BLaER1 treated with 17β-estradiol and CSF1 and Interleukin-3, amounts not matched to agents 10 nM and 100 nM (cell line): ENCODE results near the gene USP20.
A peak's percentile ranks its signal among the peaks of the same experiment; 100 is the strongest.

Experiments
- H3K27ac ChIP-seq, 11 experiments: shearing (Covaris generic); formaldehyde crosslinking; 2 replicates each; pipeline ENCODE4 v1.8.1; 2022
- H3K27me3 ChIP-seq, 11 experiments: shearing (Covaris generic); formaldehyde crosslinking; 2 replicates each; pipeline ENCODE4 v1.8.1; 2022
- H3K36me3 ChIP-seq, 11 experiments: shearing (Covaris generic); formaldehyde crosslinking; 2 replicates each; pipeline ENCODE4 v1.8.1; 2022
- H3K4me1 ChIP-seq, 10 experiments: shearing (Covaris generic); formaldehyde crosslinking; 2 replicates each; pipeline ENCODE4 v1.8.1; 2022
- H3K4me2 ChIP-seq, 11 experiments: shearing (Covaris generic); formaldehyde crosslinking; 2 replicates each; pipeline ENCODE4 v1.8.1; 2022
- H3K4me3 ChIP-seq, 10 experiments: shearing (Covaris generic); formaldehyde crosslinking; 2 replicates each; pipeline ENCODE4 v1.8.1; 2022
- H3K9ac ChIP-seq, 11 experiments: shearing (Covaris generic); formaldehyde crosslinking; 2 replicates each; pipeline ENCODE4 v1.8.1; 2022
- H3K9me3 ChIP-seq, 11 experiments: shearing (Covaris generic); formaldehyde crosslinking; replicated peaks in 1 of 11; 2 replicates each; pipeline ENCODE4 v1.8.1; 2022
- H4K20me1 ChIP-seq, 11 experiments: shearing (Covaris generic); formaldehyde crosslinking; 2 replicates each; pipeline ENCODE4 v1.8.1; 2022
- Cebpa-rat ChIP-seq, 11 experiments: shearing (Covaris generic); IDR thresholded peaks; 2 replicates each; pipeline ENCODE4 v1.8.1; 2022

Gene USP20

GRCh38 chr9:129826759-129827158 is 8.5 kb upstream of the USP20 start:
- Histone ChIP-seq H3K4me1 (peaks cover 9 to 33% (median 31%) of the 10 kb centered on the region in 10 experiments), H4K20me1 (peaks cover 0 to 27% (median 8%) of the 10 kb centered on the region in 11 experiments; a peak in 13 of 22 replicates), H3K27ac (no peak overlapping the region), H3K36me3 (peaks cover 56 to 68% (median 66%) of the 10 kb centered on the region in 11 experiments), H3K4me3 (no peak overlapping the region), H3K4me2 (no peak overlapping the region), H3K9ac (no peak overlapping the region), H3K9me3 (no peaks in the 10 kb centered on the region), H3K27me3 (no peaks in the 10 kb centered on the region)
- no peak for TF ChIP-seq Cebpa-rat (IDR thresholded peaks at IDR 0.05)

GRCh38 chr9:129828051-129828450 is 7.2 kb upstream of the USP20 start:
- Histone ChIP-seq H3K27me3 (no peaks in the 10 kb centered on the region), H3K4me2 (peak overlapping the region in 8 of 11 experiments; percentile 0 to 56 (median 37); a peak in 14 of 22 replicates), H3K4me3 (no peak overlapping the region), H4K20me1 (peaks cover 0 to 14% (median under 1%) of the 10 kb centered on the region in 11 experiments; a peak in 7 of 22 replicates), H3K36me3 (peaks cover 59 to 71% (median 68%) of the 10 kb centered on the region in 11 experiments), H3K27ac (peak overlapping the region in 2 of 11 experiments; percentile 9 to 40; a peak in 4 of 22 replicates), H3K9ac (0 out of 22 replicates have a peak overlapping the region, but pooled peaks of 1 of the 11 experiments have one; percentile 9), H3K4me1 (peaks cover under 1 to 20% (median 18%) of the 10 kb centered on the region in 10 experiments; a peak in 19 of 20 replicates), H3K9me3 (no peaks in the 10 kb centered on the region)
- no peak for TF ChIP-seq Cebpa-rat (IDR thresholded peaks at IDR 0.05)

- H3K9me3 ChIP-seq, result no peaks in the 10 kb centered on the region
- H3K9ac ChIP-seq, result no peak overlapping the region
- H3K27ac ChIP-seq, result no peak overlapping the region
- no peaks in the 10 kb centered on the region for H3K27me3 ChIP-seq
- H4K20me1 ChIP-seq, result peaks cover 0 to 22% (median 6%) of the 10 kb centered on the region in 11 experiments; a peak in 4 of 22 replicates
- peak overlapping the region in 4 of 11 experiments; percentile 0 to 50 (median 35); a peak in 3 of 22 replicates for H3K4me2 ChIP-seq
- H3K4me3 ChIP-seq, result no peak overlapping the region
- no peak for TF ChIP-seq Cebpa-rat (IDR thresholded peaks at IDR 0.05)
- peaks cover 9 to 29% (median 21%) of the 10 kb centered on the region in 10 experiments for H3K4me1 ChIP-seq
- H3K36me3 ChIP-seq, result peaks cover 65 to 78% (median 75%) of the 10 kb centered on the region in 11 experiments
Measured at GRCh38 chr9:129828969-129829368, 6.3 kb upstream of the USP20 start.

GRCh38 chr9:129832982-129833381 is 2.3 kb upstream of the USP20 start:
- peaks cover 55 to 59% (median 56%) of the 10 kb centered on the region in 11 experiments for H3K36me3 ChIP-seq
- H3K4me1 ChIP-seq, result peaks cover 25 to 43% (median 35%) of the 10 kb centered on the region in 10 experiments
- H3K27ac ChIP-seq, result no peak overlapping the region
- peak overlapping the region in 2 of 11 experiments; percentile 89 to 94; a peak in 2 of 22 replicates for H3K4me2 ChIP-seq
- peaks cover 0 to 51% (median 17%) of the 10 kb centered on the region in 11 experiments; a peak in 10 of 22 replicates for H4K20me1 ChIP-seq
- H3K27me3 ChIP-seq, result no peaks in the 10 kb centered on the region
- H3K9me3 ChIP-seq, result no peaks in the 10 kb centered on the region
- H3K4me3 ChIP-seq, result no peak overlapping the region
- TF ChIP-seq Cebpa-rat (IDR thresholded peaks at IDR 0.05), result no peak
- no peak overlapping the region for H3K9ac ChIP-seq

- no peaks in the 10 kb centered on the region for H3K9me3 ChIP-seq
- H3K4me2 ChIP-seq, result peak overlapping the region; percentile 81 to 99 (median 86)
- H3K27me3 ChIP-seq, result no peaks in the 10 kb centered on the region
- peaks cover 36 to 44% (median 39%) of the 10 kb centered on the region in 10 experiments for H3K4me1 ChIP-seq
- peak overlapping the region; percentile 70 to 97 (median 90) for H3K4me3 ChIP-seq
- peaks cover 10 to 56% (median 24%) of the 10 kb centered on the region in 11 experiments; a peak in 15 of 22 replicates for H4K20me1 ChIP-seq
- peaks cover 39 to 42% (median 40%) of the 10 kb centered on the region in 11 experiments for H3K36me3 ChIP-seq
- no peak for TF ChIP-seq Cebpa-rat (IDR thresholded peaks at IDR 0.05)
- H3K27ac ChIP-seq, result peak overlapping the region; percentile 30 to 86 (median 80); a peak in 21 of 22 replicates
- peak overlapping the region; percentile 75 to 89 (median 86) for H3K9ac ChIP-seq
Measured at GRCh38 chr9:129834489-129835127, 650 bp upstream of the USP20 start.

- H3K27ac ChIP-seq, result peak overlapping the region; percentile 55 to 86 (median 76); a peak in 21 of 22 replicates
- H3K9ac ChIP-seq, result peak overlapping the region; percentile 75 to 89 (median 86)
- H3K9me3 ChIP-seq, result no peaks in the 10 kb centered on the region
Measured at GRCh38 chr9:129835860-129836223, 584 bp downstream of the USP20 start.

GRCh38 chr9:129836311-129837007 is 1.2 kb downstream of the USP20 start:
- Histone ChIP-seq H3K4me3 (peak overlapping the region; percentile 70 to 97 (median 90)), H3K4me2 (peak overlapping the region; percentile 94 to 99 (median 98)), H4K20me1 (peaks cover 12 to 60% (median 32%) of the 10 kb centered on the region in 11 experiments; a peak in 15 of 22 replicates), H3K9ac (peak overlapping the region; percentile 75 to 89 (median 86); a peak in 20 of 22 replicates), H3K4me1 (peaks cover 45 to 52% (median 49%) of the 10 kb centered on the region in 10 experiments), H3K27ac (peak overlapping the region in 6 of 11 experiments; percentile 72 to 86 (median 80); a peak in 7 of 22 replicates), H3K27me3 (no peaks in the 10 kb centered on the region), H3K9me3 (no peaks in the 10 kb centered on the region), H3K36me3 (peaks cover 21 to 24% (median 23%) of the 10 kb centered on the region in 11 experiments)
- no peak for TF ChIP-seq Cebpa-rat (IDR thresholded peaks at IDR 0.05)

More at GRCh38 chr9:129835860-129836223, 584 bp downstream of the USP20 start:
- H3K36me3 ChIP-seq, result peaks cover 26 to 30% (median 28%) of the 10 kb centered on the region in 11 experiments
- no peaks in the 10 kb centered on the region for H3K27me3 ChIP-seq
- H3K4me1 ChIP-seq, result peaks cover 45 to 52% (median 49%) of the 10 kb centered on the region in 10 experiments
- H4K20me1 ChIP-seq, result peaks cover 12 to 60% (median 32%) of the 10 kb centered on the region in 11 experiments; a peak in 15 of 22 replicates
- peak overlapping the region; percentile 94 to 99 (median 98) for H3K4me2 ChIP-seq
- no peak for TF ChIP-seq Cebpa-rat (IDR thresholded peaks at IDR 0.05)
- H3K4me3 ChIP-seq, result peak overlapping the region; percentile 70 to 97 (median 90)

- no peaks in the 10 kb centered on the region for H3K9me3 ChIP-seq
- H3K27ac ChIP-seq, result peak overlapping the region in 2 of 11 experiments; percentile 26 to 47; a peak in 2 of 22 replicates
- peak overlapping the region in 5 of 11 experiments; percentile 8 to 52 (median 36); a peak in 6 of 22 replicates for H3K9ac ChIP-seq
- no peaks in the 10 kb centered on the region for H3K27me3 ChIP-seq
- no peak overlapping the region for H3K4me3 ChIP-seq
- H3K4me1 ChIP-seq, result peaks cover 39 to 47% (median 43%) of the 10 kb centered on the region in 10 experiments
- H3K36me3 ChIP-seq, result peaks cover 0 to 9% (median under 1%) of the 10 kb centered on the region in 11 experiments; a peak in 5 of 22 replicates
- H4K20me1 ChIP-seq, result peaks cover 12 to 53% (median 25%) of the 10 kb centered on the region in 11 experiments; a peak in 15 of 22 replicates
- TF ChIP-seq Cebpa-rat (IDR thresholded peaks at IDR 0.05), result no peak
- peak overlapping the region; percentile 46 to 75 (median 60) for H3K4me2 ChIP-seq
Measured at GRCh38 chr9:129838707-129839259, 3.5 kb downstream of the USP20 start.
